ENCODE results near the gene DDX19B. TPM values are rescaled to one million over a fixed set of nuclear protein-coding genes. Genes with fewer than 3 reads are reported as not detected.
"Not testable (repeated sequence)": the region's sequence is repeated elsewhere in the genome, so short reads cannot be mapped to it uniquely, and the experiment has no call there.

DDX19B gene
- total RNA-seq, 6 donors from 2014 or later: 24.0 to 47.0 (median 27.6) TPM

DNA sequence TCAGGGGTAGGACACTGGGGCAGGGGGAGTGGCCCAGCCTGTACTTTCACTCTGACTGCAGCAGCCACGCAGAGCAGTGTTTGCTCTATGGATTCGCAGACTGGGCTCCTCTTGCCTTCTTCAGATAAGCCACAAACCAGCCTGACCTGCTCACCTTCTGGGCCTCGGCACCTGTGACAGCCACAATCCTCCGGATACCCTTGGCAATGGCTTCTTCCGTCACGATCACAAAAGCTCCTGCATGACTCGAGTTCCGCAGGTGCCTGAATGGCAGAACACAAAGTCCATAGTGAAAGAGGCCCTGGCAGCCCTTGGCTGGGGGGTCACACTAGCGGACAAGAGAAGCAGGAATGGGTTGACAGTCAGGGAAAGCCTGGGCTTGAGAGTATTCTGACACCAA, 43.4 kb upstream of the DDX19B start:
- ATAC-seq (ENCODE audit: low FRiP score in 2 of 2) (no peak), DNase-seq (no peak)
- 90 to 100% methylated on average over 2 to 9 of the region's 9 CpGs for WGBS, 2 donors
- Histone ChIP-seq H3K36me3 (peaks cover 32 to 85% (median 79%) of the 10 kb centered on the region in 4 donors), H3K27me3 (no peaks in the 10 kb centered on the region), H3K27ac (no peak overlapping the region), H3K4me1 (peaks cover 0 to 7% (median 4%) of the 10 kb centered on the region in 4 donors), H3K9me3 (no peaks in the 10 kb centered on the region), H3K4me3 (no peak overlapping the region)
- TF ChIP-seq POLR2AphosphoS5 (IDR thresholded peaks at IDR 0.05): no peak
- no peak for TF ChIP-seq EP300 (IDR thresholded peaks at IDR 0.05)
- no peak for TF ChIP-seq POLR2A (IDR thresholded peaks at IDR 0.05)
- TF ChIP-seq, protein P1, sequence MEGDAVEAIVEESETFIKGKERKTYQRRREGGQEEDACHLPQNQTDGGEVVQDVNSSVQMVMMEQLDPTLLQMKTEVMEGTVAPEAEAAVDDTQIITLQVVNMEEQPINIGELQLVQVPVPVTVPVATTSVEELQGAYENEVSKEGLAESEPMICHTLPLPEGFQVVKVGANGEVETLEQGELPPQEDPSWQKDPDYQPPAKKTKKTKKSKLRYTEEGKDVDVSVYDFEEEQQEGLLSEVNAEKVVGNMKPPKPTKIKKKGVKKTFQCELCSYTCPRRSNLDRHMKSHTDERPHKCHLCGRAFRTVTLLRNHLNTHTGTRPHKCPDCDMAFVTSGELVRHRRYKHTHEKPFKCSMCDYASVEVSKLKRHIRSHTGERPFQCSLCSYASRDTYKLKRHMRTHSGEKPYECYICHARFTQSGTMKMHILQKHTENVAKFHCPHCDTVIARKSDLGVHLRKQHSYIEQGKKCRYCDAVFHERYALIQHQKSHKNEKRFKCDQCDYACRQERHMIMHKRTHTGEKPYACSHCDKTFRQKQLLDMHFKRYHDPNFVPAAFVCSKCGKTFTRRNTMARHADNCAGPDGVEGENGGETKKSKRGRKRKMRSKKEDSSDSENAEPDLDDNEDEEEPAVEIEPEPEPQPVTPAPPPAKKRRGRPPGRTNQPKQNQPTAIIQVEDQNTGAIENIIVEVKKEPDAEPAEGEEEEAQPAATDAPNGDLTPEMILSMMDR (IDR thresholded peaks at IDR 0.05): no peak

DNA sequence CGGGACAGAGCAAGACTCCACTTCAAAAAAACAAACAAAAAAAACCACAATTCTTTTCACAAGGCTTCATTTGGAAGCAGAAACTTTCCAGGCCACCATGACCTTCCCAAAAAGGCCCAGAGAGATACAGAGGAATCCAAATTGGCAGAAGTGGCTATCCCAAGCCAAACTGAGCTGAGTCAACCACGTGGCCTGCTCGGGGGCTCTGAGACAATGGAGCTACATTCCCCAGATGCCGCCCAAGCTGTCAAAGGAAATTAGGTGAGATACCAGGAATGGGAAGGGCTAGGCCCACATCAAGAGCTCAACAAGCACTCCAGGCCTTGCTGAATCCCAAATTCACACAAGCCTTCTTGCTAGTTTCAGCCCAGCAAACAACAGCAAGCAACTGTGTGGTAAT, 41.6 kb upstream of the DDX19B start:
- no peak for DNase-seq
- Histone ChIP-seq H3K4me3 (no peak overlapping the region), H3K27me3 (no peaks in the 10 kb centered on the region), H3K36me3 (peaks cover 43 to 100% (median 96%) of the 10 kb centered on the region in 4 donors), H3K27ac (no peak overlapping the region), H3K4me1 (no peaks in the 10 kb centered on the region), H3K9me3 (no peaks in the 10 kb centered on the region)
- TF ChIP-seq EP300 (IDR thresholded peaks at IDR 0.05) (no peak), POLR2AphosphoS5 (IDR thresholded peaks at IDR 0.05) (no peak), POLR2A (IDR thresholded peaks at IDR 0.05) (no peak)
- TF ChIP-seq, protein P1 (IDR thresholded peaks at IDR 0.05): no peak
- ATAC-seq (ENCODE audit: low FRiP score in 2 of 2): no peak
- 59 to 84% methylated on average over 4 of the region's 4 CpGs for WGBS, 2 donors

DNA sequence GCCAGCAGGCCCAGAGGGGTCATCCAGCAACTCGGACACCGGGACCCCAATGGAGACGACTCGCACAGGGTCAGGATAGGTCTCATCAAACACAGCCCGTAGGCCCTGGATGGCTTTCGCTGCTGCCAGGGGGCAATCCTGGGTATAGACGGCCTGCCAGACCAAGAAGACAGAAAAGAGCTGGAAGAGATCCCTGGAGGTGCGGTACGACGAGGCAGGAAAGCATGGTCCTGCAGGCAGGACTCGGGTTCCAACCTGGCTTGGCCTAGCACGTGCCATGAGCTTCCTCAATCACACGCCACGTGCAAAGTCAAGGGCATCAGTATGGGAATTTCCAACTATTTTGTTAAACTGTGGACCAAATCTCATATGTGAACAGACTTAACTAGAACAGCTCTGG, 40.9 kb upstream of the DDX19B start:
- peaks cover 46 to 100% (median 94%) of the 10 kb centered on the region in 4 donors for H3K36me3 ChIP-seq

DNA sequence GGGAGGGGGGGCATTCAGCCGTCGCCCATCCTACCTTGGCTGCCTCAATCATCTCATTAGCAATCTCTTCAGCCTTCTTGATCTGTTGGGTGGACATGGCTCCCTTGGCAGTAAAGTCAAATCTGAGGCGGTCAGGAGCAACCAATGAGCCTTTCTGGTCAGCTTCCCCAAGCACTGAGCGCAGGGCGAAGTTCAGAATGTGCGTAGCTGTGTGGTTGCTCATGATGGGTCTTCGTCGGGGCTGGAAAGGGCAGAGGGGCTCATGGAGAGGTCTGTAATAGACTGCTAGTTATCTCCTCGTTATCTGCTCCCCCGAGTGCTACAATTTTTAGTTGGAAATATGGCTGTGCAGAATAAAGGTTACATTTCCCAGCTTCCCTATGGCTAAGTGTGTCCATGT, 40.0 kb upstream of the DDX19B start:
- ATAC-seq (ENCODE audit: low FRiP score in 2 of 2) (no peak), DNase-seq (no peak)
- H3K4me3 ChIP-seq: no peak overlapping the region
- TF ChIP-seq POLR2A (IDR thresholded peaks at IDR 0.05): no peak
- TF ChIP-seq, protein P1 (IDR thresholded peaks at IDR 0.05): no peak
- no peak for TF ChIP-seq POLR2AphosphoS5 (IDR thresholded peaks at IDR 0.05)
- TF ChIP-seq EP300 (IDR thresholded peaks at IDR 0.05): no peak
- WGBS, 2 donors: 95 to 97% methylated on average over 10 of the region's 10 CpGs
- no peaks in the 10 kb centered on the region for H3K27me3 ChIP-seq
- no peaks in the 10 kb centered on the region for H3K9me3 ChIP-seq
- peaks cover 52 to 100% (median 95%) of the 10 kb centered on the region in 4 donors for H3K36me3 ChIP-seq
- no peak overlapping the region for H3K27ac ChIP-seq
- H3K4me1 ChIP-seq: no peaks in the 10 kb centered on the region

More for the DNA sequence above, 40.9 kb upstream of the DDX19B start:
- no peak for ATAC-seq (ENCODE audit: low FRiP score in 2 of 2)
- no peaks in the 10 kb centered on the region for H3K9me3 ChIP-seq
- WGBS, 2 donors: 89 to 97% methylated on average over 14 of the region's 14 CpGs
- no peaks in the 10 kb centered on the region for H3K4me1 ChIP-seq
- H3K4me3 ChIP-seq: no peak overlapping the region
- no peak overlapping the region for H3K27ac ChIP-seq
- TF ChIP-seq POLR2A (IDR thresholded peaks at IDR 0.05) (no peak), EP300 (IDR thresholded peaks at IDR 0.05) (no peak), POLR2AphosphoS5 (IDR thresholded peaks at IDR 0.05) (no peak)
- TF ChIP-seq, protein P1 (IDR thresholded peaks at IDR 0.05): no peak
- H3K27me3 ChIP-seq: no peaks in the 10 kb centered on the region
- DNase-seq: no peak

DNA sequence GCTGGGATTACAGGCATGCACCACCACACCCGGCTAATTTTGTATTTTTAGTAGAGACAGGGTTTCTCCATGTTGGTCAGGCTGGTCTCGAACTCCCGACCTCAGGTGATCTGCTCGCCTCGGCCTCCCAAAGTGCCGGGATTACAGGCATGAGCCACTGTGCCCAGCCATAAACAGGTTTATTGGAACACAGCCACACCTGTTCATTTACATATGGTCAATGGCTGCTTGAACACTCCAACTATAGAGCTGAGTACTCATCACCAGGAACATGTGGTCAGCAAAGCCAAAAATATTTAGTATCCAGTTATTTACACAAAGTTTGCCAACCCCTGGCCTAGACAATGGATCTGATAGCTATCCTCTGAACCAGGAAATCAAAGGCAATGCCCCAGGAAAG, 39.1 kb upstream of the DDX19B start:
- not testable (repeated sequence) for H3K4me1 ChIP-seq; H3K4me3 ChIP-seq; ATAC-seq (ENCODE audit: low FRiP score in 2 of 2); DNase-seq; H3K27ac ChIP-seq; H3K27me3 ChIP-seq; H3K9me3 ChIP-seq
- WGBS, 2 donors: 97 to 98% methylated on average over 6 of the region's 6 CpGs
- H3K36me3 ChIP-seq: peaks cover 60 to 100% (median 96%) of the 10 kb centered on the region in 4 donors
